K562 treated with DMSO at 1 percent for 4 hours (cell line): ENCODE data around the gene ROBO2. TPM values are rescaled to one million over a fixed set of nuclear protein-coding genes. Genes with fewer than 3 reads are reported as not detected.

ENCODE experiments used
- total RNA-seq: library from RNA; unstranded; fragments of 300-600 nt; gene quantifications from 2 replicates; pipeline ENCODE4 v1.2.3, GENCODE V29; 2022; ENCODE audit not compliant: insufficient read depth

The ROBO2 gene
- 1.6 and 1.8 TPM in 2 replicates for total RNA-seq

GRCh38 chr3:77039606-77040171 is at the start of gene ROBO2:
Gene ROBO2 (plus strand): TSS chr3:77040099. CDS start chr3:77040786, 687 bp downstream.

